Measurements from ENCODE around the gene ADTRP. TPM values are rescaled to one million over a fixed set of nuclear protein-coding genes. Genes with fewer than 3 reads are reported as not detected.

The ADTRP gene
- total and polyA plus RNA-seq, 10 of the 15 experiments (the other 5 are each of a cell fraction or from before 2014, with no cell fraction given) = 0.10 to 2.6 (median 2.1) TPM

DNA sequence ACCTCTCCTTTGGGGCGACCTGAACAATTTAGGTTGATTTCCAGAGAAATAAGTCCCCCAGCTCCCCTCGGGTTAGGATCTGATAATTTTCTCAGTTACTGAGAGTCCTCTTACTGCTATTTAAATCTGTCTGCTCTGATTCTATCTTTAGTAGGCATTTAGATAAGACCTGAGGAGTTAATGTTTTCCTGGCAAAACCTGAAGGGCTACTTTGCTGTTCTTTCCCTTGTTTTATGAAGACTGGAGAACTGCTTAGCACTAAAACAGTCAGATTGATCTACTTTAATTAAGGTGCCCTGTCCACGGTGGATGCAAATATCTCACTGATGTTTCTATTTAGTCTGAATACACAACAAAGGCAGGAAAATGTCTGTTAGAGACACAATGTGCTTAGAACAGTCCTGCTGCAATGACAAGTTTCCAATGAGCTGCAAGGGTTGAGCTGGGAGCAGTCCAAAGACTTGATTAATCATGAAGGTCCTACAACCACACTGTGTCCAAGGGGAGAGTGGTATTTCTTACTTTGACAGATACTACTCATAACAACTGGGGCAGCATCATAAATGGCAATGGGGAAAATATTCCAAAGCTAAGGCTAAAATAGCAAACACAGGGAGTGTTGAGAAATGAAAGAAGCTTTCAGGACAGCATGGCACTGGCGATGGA lies 15.7 kb downstream of the ADTRP start:
- TF ChIP-seq DPF2 (IDR thresholded peaks at IDR 0.05) (no peak), CHD4 (IDR thresholded peaks at IDR 0.05) (no peak), YY1 (IDR thresholded peaks at IDR 0.05; ENCODE audit: low read depth, low read length) (no peak), PAX5 (IDR thresholded peaks at IDR 0.05; ENCODE audit: borderline replicate concordance, low read depth, low read length) (no peak), STAT1 (conservative IDR thresholded peaks at IDR 0.05) (no peak)
- TF ChIP-seq, protein P1, sequence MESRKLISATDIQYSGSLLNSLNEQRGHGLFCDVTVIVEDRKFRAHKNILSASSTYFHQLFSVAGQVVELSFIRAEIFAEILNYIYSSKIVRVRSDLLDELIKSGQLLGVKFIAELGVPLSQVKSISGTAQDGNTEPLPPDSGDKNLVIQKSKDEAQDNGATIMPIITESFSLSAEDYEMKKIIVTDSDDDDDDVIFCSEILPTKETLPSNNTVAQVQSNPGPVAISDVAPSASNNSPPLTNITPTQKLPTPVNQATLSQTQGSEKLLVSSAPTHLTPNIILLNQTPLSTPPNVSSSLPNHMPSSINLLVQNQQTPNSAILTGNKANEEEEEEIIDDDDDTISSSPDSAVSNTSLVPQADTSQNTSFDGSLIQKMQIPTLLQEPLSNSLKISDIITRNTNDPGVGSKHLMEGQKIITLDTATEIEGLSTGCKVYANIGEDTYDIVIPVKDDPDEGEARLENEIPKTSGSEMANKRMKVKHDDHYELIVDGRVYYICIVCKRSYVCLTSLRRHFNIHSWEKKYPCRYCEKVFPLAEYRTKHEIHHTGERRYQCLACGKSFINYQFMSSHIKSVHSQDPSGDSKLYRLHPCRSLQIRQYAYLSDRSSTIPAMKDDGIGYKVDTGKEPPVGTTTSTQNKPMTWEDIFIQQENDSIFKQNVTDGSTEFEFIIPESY (IDR thresholded peaks at IDR 0.05) = no peak
- H3K27me3 ChIP-seq (replicated peaks in 1 of 2; ENCODE audit: control insufficient read depth in 2 of 2, insufficient read depth in 2 of 2, low read length in 1 of 2) = no peaks in the 10 kb centered on the region
- H3K4me3 ChIP-seq = no peak overlapping the region
- SMC1A ChIA-PET (ENCODE audit: uncharacterized antibody, unreplicated experiment) = interaction anchor here (0.6 to 3.8 kb wide), 10 partner anchors 9 to 107 kb away, joined by 3 to 14 read pairs (median 5); no protein-coding TSS in a partner anchor
- WGBS (ENCODE audit: insufficient coverage, insufficient replicate concordance, low lambda C conversion rate, missing lambda C conversion rate) = 57% methylated on average over 4 of the region's 4 CpGs
- H3K9me3 ChIP-seq (replicated peaks; ENCODE audit: control insufficient read depth, insufficient read depth, low read length) = no peaks in the 10 kb centered on the region
- POLR2A ChIA-PET = no interaction called here
- in situ Hi-C loops (cut with MboI) (no loop called here), intact Hi-C loops (cut with micrococcal nuclease; ENCODE audit: unreplicated experiment) (no loop called here)
- ATAC-seq (no peak), DNase-seq (ENCODE audit: low read depth, low spot score) (no peak), FAIRE-seq (no peak)
- BruUV-seq (replicated peaks) = no TSS peak
- no peaks in the 10 kb centered on the region for H3K79me2 ChIP-seq (ENCODE audit: control insufficient read depth, insufficient read depth, low read length)
- CTCF ChIA-PET = interaction anchor here (0.7 to 1.8 kb wide), 4 partner anchors 20 to 263 kb away, joined by 3 to 6 read pairs (median 4); no protein-coding TSS in a partner anchor
- no peaks in the 10 kb centered on the region for H4K20me1 ChIP-seq (ENCODE audit: control insufficient read depth, insufficient read depth)
- no peak overlapping the region for H3K9ac ChIP-seq (ENCODE audit: control insufficient read depth, insufficient read depth, low read length)
- H3K36me3 ChIP-seq (ENCODE audit: control insufficient read depth in 2 of 2, insufficient read depth in 2 of 2, low read length in 1 of 2) = no peaks in the 10 kb centered on the region
- no peak overlapping the region for H3K4me2 ChIP-seq (ENCODE audit: control insufficient read depth, insufficient read depth)
- H3K27ac ChIP-seq (ENCODE audit: control insufficient read depth, insufficient read depth) = no peak overlapping the region
- no peak overlapping the region for H2AFZ ChIP-seq (ENCODE audit: control insufficient read depth, low read depth, low read length)
- H3K4me1 ChIP-seq (ENCODE audit: control insufficient read depth, insufficient read depth, low read length) = no peaks in the 10 kb centered on the region
- RAD21 ChIA-PET (ENCODE audit: unreplicated experiment) = interaction anchor here (1.0 to 1.2 kb wide), 2 partner anchors 11 to 24 kb away, joined by 3 to 5 read pairs; no protein-coding TSS in a partner anchor
